K562 (cell line): ENCODE results near the gene PHTF1. TPM values are rescaled to one million over a fixed set of nuclear protein-coding genes. Genes with fewer than 3 reads are reported as not detected.
A peak's percentile ranks its signal among the peaks of the same experiment; 100 is the strongest.

Experiments used
- ASH1L ChIP-seq: fragments of 450-650 bp; IDR thresholded peaks from 2 replicates; pipeline ENCODE4 v1.6.1; 2018; ENCODE audit warnings: borderline replicate concordance, mild to moderate bottlenecking, low read depth; ENCODE audit not compliant: partially characterized antibody
- MYC ChIP-seq, 2 experiments: fragments of 250-450 bp in 1 of 2; sonication (Bioruptor Pico) in 1 of 2; IDR thresholded peaks; 2 replicates each; pipeline versions ENCODE4 v1.5.1 to v1.6.1; 2012 to 2021; ENCODE audit warnings: low read depth in 2 of 2, borderline replicate concordance in 1 of 2, improper control_type of control experiment in 1 of 2, low read length in 1 of 2, mild to moderate bottlenecking in 1 of 2, moderate library complexity in 1 of 2
- MYNN ChIP-seq, 2 experiments: sonication (generic); formaldehyde crosslinking in 1 of 2; IDR thresholded peaks; 2 replicates each; pipeline versions ENCODE4 v1.5.0 to v1.6.1; 2016 to 2020; ENCODE audit warnings: antibody characterized with exemption in 1 of 2, missing genetic modification reagents in 1 of 2
- NFIC ChIP-seq: fragments of 450-650 bp; IDR thresholded peaks from 2 replicates; pipeline ENCODE4 v1.6.1; 2017; ENCODE audit warnings: mild to moderate bottlenecking, inconsistent platforms
- PHB2 ChIP-seq: fragments of 450-650 bp; IDR thresholded peaks from 2 replicates; pipeline ENCODE4 v1.6.1; 2017; ENCODE audit warnings: low read depth
- PHF8 ChIP-seq: fragments of 200-600 bp; sonication (generic); IDR thresholded peaks from 2 replicates; pipeline ENCODE4 v1.6.1; 2012; ENCODE audit warnings: mixed run types, mild to moderate bottlenecking, inconsistent platforms, low read length, moderate library complexity, borderline replicate concordance
- POLR3A ChIP-seq: IDR thresholded peaks from 2 replicates; pipeline ENCODE4 v1.6.1; 2011; ENCODE audit warnings: borderline replicate concordance, mild to moderate bottlenecking, moderate library complexity; ENCODE audit not compliant: insufficient read length, insufficient read depth; ENCODE audit errors: extremely low read depth
- SAP30 ChIP-seq: fragments of 200-600 bp; sonication (generic); IDR thresholded peaks from 2 replicates; pipeline ENCODE4 v1.6.1; 2012; ENCODE audit warnings: borderline replicate concordance, low read depth, mild to moderate bottlenecking, moderate library complexity, low read length, control low read depth, inconsistent platforms; ENCODE audit not compliant: insufficient read depth, poor library complexity, severe bottlenecking
- SMARCA4 ChIP-seq: fragments of 450-650 bp; IDR thresholded peaks from 2 replicates; pipeline ENCODE4 v1.6.1; 2016
- SPI1 ChIP-seq: IDR thresholded peaks from 2 replicates; pipeline ENCODE4 v1.6.1; 2011; ENCODE audit warnings: low read depth, low read length, control low read depth, borderline replicate concordance
- TCF7 ChIP-seq: sonication (generic); IDR thresholded peaks from 2 replicates; pipeline ENCODE4 v1.6.1; 2016; ENCODE audit warnings: antibody characterized with exemption, borderline replicate concordance
- TGIF2 ChIP-seq: sonication (generic); formaldehyde crosslinking; IDR thresholded peaks from 2 replicates; pipeline ENCODE4 v1.8.1; 2022; ENCODE audit warnings: mild to moderate bottlenecking, missing genetic modification reagents, moderate library complexity
- ZC3H4 ChIP-seq: sonication (generic); formaldehyde crosslinking; IDR thresholded peaks from 2 replicates; pipeline ENCODE4 v1.9.0; 2021; ENCODE audit warnings: missing genetic modification reagents, borderline replicate concordance
- ZNF184 ChIP-seq: sonication (generic); formaldehyde crosslinking; IDR thresholded peaks from 2 replicates; pipeline ENCODE4 v1.5.0; 2020; ENCODE audit warnings: missing genetic modification reagents
- polyA plus RNA-seq, 8 experiments: library from polyadenylated mRNA; depleted of rRNA in 4 of 8; stranded (reverse) in 5 of 8; unstranded in 3 of 8; fragments of >200 nt; fragmentation: Nextera tagmentation in 2 of 8; fragmentation: Illumina TruSeq in 1 of 8; extraction: Ambion mirVana in 2 of 8; extraction: Trizol in 1 of 8; gene quantifications; 2 replicates each; pipeline versions ENCODE4 v1.2.1 to v1.2.3, GENCODE V29; 2011 to 2014; ENCODE audit warnings: inconsistent platforms in 1 of 8, missing spikeins in 1 of 8
- total RNA-seq, 7 experiments: library from RNA; depleted of rRNA in 6 of 7; stranded (reverse); fragments of >200 nt in 6 of 7; fragmentation: Illumina TruSeq in 2 of 7; extraction: Trizol in 2 of 7; gene quantifications; 2 replicates each; pipeline versions ENCODE4 v1.2.1 to v1.2.3, GENCODE V29; 2011 to 2021; ENCODE audit warnings: low replicate concordance in 1 of 7
- TF ChIP-seq, protein P1 (sequence below): fragments of 250-450 bp; sonication (Bioruptor Pico); IDR thresholded peaks from 2 replicates; pipeline ENCODE4 v1.8.0; 2022; ENCODE audit warnings: moderate library complexity, mild to moderate bottlenecking, inconsistent platforms
- TF ChIP-seq, protein P2 (sequence below): fragments of 450-650 bp; formaldehyde crosslinking; IDR thresholded peaks from 2 replicates; pipeline ENCODE4 v1.4.0; 2022; ENCODE audit warnings: missing genetic modification characterization
- TF ChIP-seq, protein P3 (sequence below), 2 experiments: fragments of 450-650 bp; IDR thresholded peaks; 2 replicates each; pipeline ENCODE4 v1.6.1; 2016; ENCODE audit warnings: mild to moderate bottlenecking in 2 of 2, borderline replicate concordance in 1 of 2, low read depth in 1 of 2, moderate library complexity in 1 of 2

PHTF1 gene
- total and polyA plus RNA-seq, 9 of the 15 experiments (the other 6 are each of a cell fraction or from before 2014, with no cell fraction given): 8.4 to 36.2 (median 23.0) TPM

- TF ChIP-seq, protein P1, sequence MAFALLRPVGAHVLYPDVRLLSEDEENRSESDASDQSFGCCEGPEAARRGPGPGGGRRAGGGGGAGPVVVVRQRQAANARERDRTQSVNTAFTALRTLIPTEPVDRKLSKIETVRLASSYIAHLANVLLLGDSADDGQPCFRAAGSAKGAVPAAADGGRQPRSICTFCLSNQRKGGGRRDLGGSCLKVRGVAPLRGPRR (CRISPR knock-in tag): no peak
- TF ChIP-seq, protein P2, sequence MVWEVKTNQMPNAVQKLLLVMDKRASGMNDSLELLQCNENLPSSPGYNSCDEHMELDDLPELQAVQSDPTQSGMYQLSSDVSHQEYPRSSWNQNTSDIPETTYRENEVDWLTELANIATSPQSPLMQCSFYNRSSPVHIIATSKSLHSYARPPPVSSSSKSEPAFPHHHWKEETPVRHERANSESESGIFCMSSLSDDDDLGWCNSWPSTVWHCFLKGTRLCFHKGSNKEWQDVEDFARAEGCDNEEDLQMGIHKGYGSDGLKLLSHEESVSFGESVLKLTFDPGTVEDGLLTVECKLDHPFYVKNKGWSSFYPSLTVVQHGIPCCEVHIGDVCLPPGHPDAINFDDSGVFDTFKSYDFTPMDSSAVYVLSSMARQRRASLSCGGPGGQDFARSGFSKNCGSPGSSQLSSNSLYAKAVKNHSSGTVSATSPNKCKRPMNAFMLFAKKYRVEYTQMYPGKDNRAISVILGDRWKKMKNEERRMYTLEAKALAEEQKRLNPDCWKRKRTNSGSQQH: no peak
- TF ChIP-seq SPI1 (no peak), SMARCA4 (peak; percentile 63; the same call in 1 of the 2 replicates), TCF7 (no peak), PHB2 (0 out of 2 replicates have a peak, but pooled peaks have one; percentile 39), MYNN (IDR thresholded peaks at IDR 0.05) (no peak), MYNN (CRISPR knock-in tag; IDR thresholded peaks at IDR 0.05) (no peak), ZC3H4 (CRISPR knock-in tag) (no peak), POLR3A (no peak), NFIC (peak; percentile 27; the same call in 1 of the 2 replicates), TGIF2 (CRISPR knock-in tag) (no peak), SAP30 (no peak), ASH1L (no peak), MYC (IDR thresholded peaks at IDR 0.05; ENCODE audit: low read depth, low read length) (no peak), MYC (CRISPR knock-in tag; IDR thresholded peaks at IDR 0.05; ENCODE audit: borderline replicate concordance, low read depth) (no peak), PHF8 (no peak), ZNF184 (CRISPR knock-in tag) (no peak)
- TF ChIP-seq, protein P3, sequence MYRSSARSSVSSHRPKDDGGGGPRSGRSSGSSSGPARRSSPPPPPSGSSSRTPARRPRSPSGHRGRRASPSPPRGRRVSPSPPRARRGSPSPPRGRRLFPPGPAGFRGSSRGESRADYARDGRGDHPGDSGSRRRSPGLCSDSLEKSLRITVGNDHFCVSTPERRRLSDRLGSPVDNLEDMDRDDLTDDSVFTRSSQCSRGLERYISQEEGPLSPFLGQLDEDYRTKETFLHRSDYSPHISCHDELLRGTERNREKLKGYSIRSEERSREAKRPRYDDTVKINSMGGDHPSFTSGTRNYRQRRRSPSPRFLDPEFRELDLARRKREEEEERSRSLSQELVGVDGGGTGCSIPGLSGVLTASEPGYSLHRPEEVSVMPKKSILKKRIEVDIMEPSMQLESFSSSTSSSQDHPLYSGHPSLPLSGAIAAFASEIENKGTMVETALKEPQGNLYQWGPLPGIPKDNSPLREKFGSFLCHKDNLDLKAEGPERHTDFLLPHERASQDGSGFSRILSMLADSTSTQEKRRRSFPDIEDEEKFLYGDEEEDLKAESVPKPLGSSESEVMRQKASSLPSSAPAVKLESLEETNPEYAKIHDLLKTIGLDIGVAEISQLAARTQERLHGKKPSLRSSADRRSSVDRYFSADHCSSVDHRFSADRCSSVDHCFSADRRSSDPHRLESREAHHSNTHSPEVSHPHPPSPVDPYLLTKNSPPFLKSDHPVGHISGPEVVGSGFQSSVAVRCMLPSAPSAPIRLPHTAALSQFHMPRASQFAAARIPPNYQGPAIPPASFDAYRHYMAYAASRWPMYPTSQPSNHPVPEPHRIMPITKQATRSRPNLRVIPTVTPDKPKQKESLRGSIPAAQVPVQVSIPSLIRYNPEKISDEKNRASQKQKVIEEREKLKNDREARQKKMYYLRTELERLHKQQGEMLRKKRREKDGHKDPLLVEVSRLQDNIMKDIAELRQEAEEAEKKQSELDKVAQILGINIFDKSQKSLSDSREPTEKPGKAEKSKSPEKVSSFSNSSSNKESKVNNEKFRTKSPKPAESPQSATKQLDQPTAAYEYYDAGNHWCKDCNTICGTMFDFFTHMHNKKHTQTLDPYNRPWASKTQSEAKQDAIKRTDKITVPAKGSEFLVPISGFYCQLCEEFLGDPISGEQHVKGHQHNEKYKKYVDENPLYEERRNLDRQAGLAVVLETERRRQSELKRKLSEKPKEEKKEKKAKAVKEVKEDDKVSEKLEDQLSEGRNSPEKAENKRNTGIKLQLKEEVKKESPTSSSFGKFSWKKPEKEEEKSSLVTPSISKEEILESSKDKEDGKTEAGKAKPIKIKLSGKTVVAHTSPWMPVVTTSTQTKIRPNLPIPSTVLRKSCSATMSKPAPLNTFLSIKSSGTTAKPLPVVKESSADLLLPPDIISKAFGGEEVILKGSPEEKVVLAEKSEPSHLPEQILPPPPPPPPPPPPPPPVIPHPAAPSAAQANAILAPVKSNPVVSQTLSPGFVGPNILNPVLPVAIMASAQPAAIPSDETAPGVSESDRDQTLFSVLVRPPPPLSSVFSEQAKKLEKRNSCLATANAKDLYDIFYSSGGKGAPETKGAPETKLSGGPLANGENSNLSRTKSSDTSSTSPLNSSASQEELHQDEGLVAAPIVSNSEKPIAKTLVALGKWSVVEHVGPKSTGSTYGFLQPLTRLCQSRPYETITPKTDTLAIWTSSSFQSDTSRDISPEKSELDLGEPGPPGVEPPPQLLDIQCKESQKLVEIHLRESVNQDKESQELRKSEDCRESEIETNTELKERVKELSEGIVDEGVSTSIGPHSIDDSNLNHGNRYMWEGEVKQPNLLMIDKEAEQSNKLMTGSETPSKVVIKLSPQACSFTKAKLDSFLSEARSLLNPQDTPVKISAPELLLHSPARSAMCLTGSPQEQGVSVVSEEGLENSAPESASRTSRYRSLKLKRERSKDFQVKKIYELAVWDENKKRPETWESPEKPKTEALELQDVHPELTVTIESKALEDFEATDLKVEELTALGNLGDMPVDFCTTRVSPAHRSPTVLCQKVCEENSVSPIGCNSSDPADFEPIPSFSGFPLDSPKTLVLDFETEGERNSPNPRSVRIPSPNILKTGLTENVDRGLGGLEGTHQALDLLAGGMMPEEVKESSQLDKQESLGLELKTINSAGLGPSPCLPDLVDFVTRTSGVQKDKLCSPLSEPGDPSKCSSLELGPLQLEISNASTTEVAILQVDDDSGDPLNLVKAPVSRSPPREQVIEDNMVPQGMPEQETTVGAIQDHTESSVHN (IDR thresholded peaks at IDR 0.05; ENCODE audit: borderline replicate concordance in 1 of 2, low read depth in 1 of 2): no peak
Measured at GRCh38 chr1:113692824-113693431, 66.4 kb downstream of the PHTF1 start (continued).
